GM21381 (cell line): ENCODE data around the gene INF2.

Source experiments
- ATAC-seq: cut with Tn5 transposase; IDR thresholded peaks from one replicate; pipeline ENCODE4 v1.9.1; 2021; ENCODE audit warnings: mild to moderate bottlenecking, moderate library complexity; ENCODE audit not compliant: unreplicated experiment

Gene INF2

GRCh38 chr14:104768437-104769323, 79.3 kb downstream of the INF2 start:
- ATAC-seq: no peak

DNA sequence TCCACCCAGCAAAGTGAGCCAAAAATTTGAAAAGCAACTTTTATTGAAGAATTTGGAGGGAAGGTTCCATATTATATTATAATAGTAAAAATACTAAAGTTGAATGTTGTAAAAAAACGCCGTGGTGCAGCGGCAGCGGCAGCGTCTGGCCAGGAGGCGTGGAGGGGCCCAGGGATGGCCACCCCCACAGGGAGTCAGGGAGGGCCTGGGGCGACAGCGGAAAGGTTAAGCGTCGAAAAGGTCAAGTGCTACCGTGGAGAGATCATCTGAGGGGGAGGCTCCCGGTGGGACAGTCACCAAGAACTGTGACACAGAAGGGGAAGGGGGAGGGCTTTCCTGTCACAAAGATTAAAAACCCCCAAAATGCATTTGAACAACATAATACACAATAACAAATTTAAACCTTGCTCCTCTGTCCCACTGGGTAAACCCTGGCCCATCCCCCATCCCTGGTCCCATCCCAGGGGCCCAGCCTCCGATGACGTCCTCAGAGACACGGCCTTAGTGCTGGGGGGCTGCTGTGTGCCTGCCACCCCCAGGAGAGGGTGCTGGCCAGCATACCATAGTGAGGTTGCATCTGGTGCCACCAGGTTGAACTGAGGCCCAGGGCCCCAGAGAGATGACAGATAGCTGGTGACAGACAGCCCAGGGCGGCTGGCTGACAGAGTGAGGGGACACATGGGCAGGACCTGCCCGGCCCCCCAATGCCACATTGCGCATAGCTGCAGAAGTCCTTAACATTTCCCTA, 80.1 kb downstream of the INF2 start:
- ATAC-seq: no peak

GRCh38 chr14:104770072-104770579, 80.7 kb downstream of the INF2 start:
- ATAC-seq: no peak

GRCh38 chr14:104770851-104771272, 81.4 kb downstream of the INF2 start:
- no peak for ATAC-seq

- ATAC-seq: no peak
Observed at GRCh38 chr14:104771374-104771773, 82.0 kb downstream of the INF2 start.
